Heart left ventricle (tissue), 13 donors: ENCODE data around the gene TRIM6.

Experiments used
- POLR2A ChIP-seq, 2 donors: fragments of 450-650 bp; IDR thresholded peaks; one replicate each; pipeline ENCODE4 v1.6.1; 2017; ENCODE audit warnings: antibody characterized with exemption in 2 of 2, mild to moderate bottlenecking in 2 of 2, moderate library complexity in 2 of 2
- TF ChIP-seq, protein P1 (sequence below), 12 donors: fragments of 200-600 bp; sonication (generic) in 4 of 12; IDR thresholded peaks; one replicate each; pipeline versions ENCODE4 v1.5.0 to v1.8.0; 2018 to 2022; ENCODE audit warnings: antibody characterized with exemption in 12 of 12, mild to moderate bottlenecking in 5 of 12
- donor health status: ischemic (EF 13 %, LVEDD 7.1; RV severe dilation, severe dysfunction).
- donor health status: DM: no; HTN: yes; CAD: no.
- donor health status: DM: no; HTN: no; CAD: no.
- donor health status: ischemic (EF 25% LVEDD 6.9; RV normal size, moderate dysfunction).
- donor health status: ischemic (EF 25% LVEDD 5.7; RV mildly dilated, moderate dysfunction).
- donor health status: ischemic (EF 35%, LVEDD 5.7; RV mildly dilated, moderate dysfunction).
- donor health status: nonischemic (EF 11% LVEDD 7.7; RV severe dilation, severe dysfunction).
- donor health status: DM: yes; HTN: yes; CAD: no.
- donor health status: PGD.
- donor health status: ischemic (EF 29% LVEDD 5.4; RV normal size, mild dysfunction).
- donor health status: nonischemic (EF 23%, LVEDD 6.1; RV moderate dilation, normal function).

DNA sequence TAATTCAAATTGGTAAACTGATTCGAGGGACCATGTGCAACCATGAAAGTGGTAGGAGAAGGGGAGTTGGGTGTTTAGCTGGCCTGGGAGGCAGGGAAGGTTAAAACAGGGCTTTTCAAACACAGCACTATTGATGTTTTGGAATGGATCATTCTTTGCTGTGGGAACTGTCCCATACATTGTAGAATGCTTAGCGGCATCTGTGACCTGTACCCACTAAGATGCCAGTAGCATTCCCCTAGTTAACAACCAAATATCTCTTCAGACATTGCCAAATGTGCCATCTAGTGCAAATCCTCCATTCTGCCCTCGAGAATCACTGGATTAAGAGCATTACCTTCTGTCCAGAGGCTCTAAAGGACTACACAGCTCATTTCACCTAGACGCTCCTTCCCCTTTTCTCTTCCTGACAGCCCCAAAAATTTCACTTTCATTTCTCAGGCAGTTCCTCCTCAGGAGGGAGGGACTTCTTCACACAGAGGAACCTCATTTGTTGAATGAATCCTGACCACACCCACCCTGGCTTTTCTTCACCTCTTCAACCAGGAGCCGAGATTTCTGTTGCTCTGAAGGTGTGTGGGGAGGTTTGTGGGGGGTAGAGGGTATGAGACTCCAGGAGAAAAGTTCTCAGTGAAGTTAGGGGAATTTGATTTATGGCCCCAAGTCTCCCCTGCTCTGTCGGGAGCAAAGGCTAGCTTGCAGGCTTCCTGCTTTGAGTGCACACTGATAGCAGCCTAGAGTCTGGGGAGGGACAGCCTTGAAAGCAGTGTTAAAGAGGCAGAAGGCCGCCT lies 28.2 kb downstream of the TRIM6 start, which contains the start of gene TRIM34:
- TF ChIP-seq, protein P1, sequence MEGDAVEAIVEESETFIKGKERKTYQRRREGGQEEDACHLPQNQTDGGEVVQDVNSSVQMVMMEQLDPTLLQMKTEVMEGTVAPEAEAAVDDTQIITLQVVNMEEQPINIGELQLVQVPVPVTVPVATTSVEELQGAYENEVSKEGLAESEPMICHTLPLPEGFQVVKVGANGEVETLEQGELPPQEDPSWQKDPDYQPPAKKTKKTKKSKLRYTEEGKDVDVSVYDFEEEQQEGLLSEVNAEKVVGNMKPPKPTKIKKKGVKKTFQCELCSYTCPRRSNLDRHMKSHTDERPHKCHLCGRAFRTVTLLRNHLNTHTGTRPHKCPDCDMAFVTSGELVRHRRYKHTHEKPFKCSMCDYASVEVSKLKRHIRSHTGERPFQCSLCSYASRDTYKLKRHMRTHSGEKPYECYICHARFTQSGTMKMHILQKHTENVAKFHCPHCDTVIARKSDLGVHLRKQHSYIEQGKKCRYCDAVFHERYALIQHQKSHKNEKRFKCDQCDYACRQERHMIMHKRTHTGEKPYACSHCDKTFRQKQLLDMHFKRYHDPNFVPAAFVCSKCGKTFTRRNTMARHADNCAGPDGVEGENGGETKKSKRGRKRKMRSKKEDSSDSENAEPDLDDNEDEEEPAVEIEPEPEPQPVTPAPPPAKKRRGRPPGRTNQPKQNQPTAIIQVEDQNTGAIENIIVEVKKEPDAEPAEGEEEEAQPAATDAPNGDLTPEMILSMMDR (IDR thresholded peaks at IDR 0.05), result no peak
- no peak for TF ChIP-seq POLR2A (IDR thresholded peaks at IDR 0.05)
